ENCODE measurements around the gene C2orf78. TPM values are rescaled to one million over a fixed set of nuclear protein-coding genes. Genes with fewer than 3 reads are reported as not detected.

The C2orf78 gene
- total RNA-seq, 1 donor from 2014 or later = not detected

GRCh38 chr2:73828389-73828817 lies 44.4 kb downstream of the C2orf78 start:
- TF ChIP-seq CTCF (IDR thresholded peaks at IDR 0.05; ENCODE audit: insufficient read depth, low read depth, low read length) (no peak), EZH2 (IDR thresholded peaks at IDR 0.05; ENCODE audit: insufficient read depth, low read length) (no peak)
- Histone ChIP-seq H3K9me3 (ENCODE audit: insufficient read depth, low read depth, low read length) (no peaks in the 10 kb centered on the region), H3K79me2 (ENCODE audit: insufficient read depth, low read length) (peaks cover 17% of the 10 kb centered on the region), H2AFZ (ENCODE audit: low read depth, low read length) (peak overlapping the region; percentile 73), H3K4me2 (ENCODE audit: low read length) (peak overlapping the region; percentile 91), H4K20me1 (ENCODE audit: insufficient read depth, low read length) (no peaks in the 10 kb centered on the region), H3K9ac (ENCODE audit: low read length) (peak overlapping the region; percentile 89), H3K36me3 (ENCODE audit: insufficient read depth, low read length) (no peaks in the 10 kb centered on the region), H3K4me1 (ENCODE audit: insufficient read depth, low read length) (peaks cover 31% of the 10 kb centered on the region), H3K27me3 (ENCODE audit: insufficient read depth, low read length) (no peaks in the 10 kb centered on the region), H3K27ac (ENCODE audit: low read depth, low read length) (no peak overlapping the region), H3K4me3 (ENCODE audit: insufficient read depth, low read depth, low read length) (peak overlapping the region; percentile 70)
- FAIRE-seq (no peak), DNase-seq (ENCODE audit: low read depth) (no peak)
- H3K4me3 Mint-ChIP-seq (ENCODE audit: unreplicated experiment) = peak overlapping the region; percentile 94
- H3K9me3 Mint-ChIP-seq (ENCODE audit: unreplicated experiment) = no peaks in the 10 kb centered on the region
- H3K27ac Mint-ChIP-seq (ENCODE audit: unreplicated experiment) = peak overlapping the region; percentile 69
- peaks cover 6% of the 10 kb centered on the region for H3K36me3 Mint-ChIP-seq (ENCODE audit: low read depth, unreplicated experiment)
- peaks cover 2% of the 10 kb centered on the region for H3K27me3 Mint-ChIP-seq (ENCODE audit: low read depth, unreplicated experiment)
- H3K4me1 Mint-ChIP-seq (ENCODE audit: low read depth, unreplicated experiment) = peaks cover 30% of the 10 kb centered on the region

- Mint-ChIP-seq H3K27me3 (ENCODE audit: low read depth, unreplicated experiment) (peaks cover 2% of the 10 kb centered on the region), H3K36me3 (ENCODE audit: low read depth, unreplicated experiment) (peaks cover 7% of the 10 kb centered on the region), H3K27ac (ENCODE audit: unreplicated experiment) (peak within 1 kb of the TSS; percentile 69), H3K4me1 (ENCODE audit: low read depth, unreplicated experiment) (peaks cover 30% of the 10 kb centered on the region), H3K4me3 (ENCODE audit: unreplicated experiment) (peak within 1 kb of the TSS; percentile 94), H3K9me3 (ENCODE audit: unreplicated experiment) (no peaks in the 10 kb centered on the region)
- Histone ChIP-seq H4K20me1 (ENCODE audit: insufficient read depth, low read length) (no peaks in the 10 kb centered on the region), H3K9ac (ENCODE audit: low read length) (peak within 1 kb of the TSS; percentile 89), H3K27ac (ENCODE audit: low read depth, low read length) (peak within 1 kb of the TSS; percentile 92), H3K9me3 (ENCODE audit: insufficient read depth, low read depth, low read length) (no peaks in the 10 kb centered on the region), H2AFZ (ENCODE audit: low read depth, low read length) (peak within 1 kb of the TSS; percentile 73), H3K27me3 (ENCODE audit: insufficient read depth, low read length) (no peaks in the 10 kb centered on the region), H3K4me3 (ENCODE audit: insufficient read depth, low read depth, low read length) (peak within 1 kb of the TSS; percentile 70), H3K4me2 (ENCODE audit: low read length) (peak within 1 kb of the TSS; percentile 91), H3K79me2 (ENCODE audit: insufficient read depth, low read length) (peaks cover 20% of the 10 kb centered on the region), H3K4me1 (ENCODE audit: insufficient read depth, low read length) (peaks cover 31% of the 10 kb centered on the region), H3K36me3 (ENCODE audit: insufficient read depth, low read length) (no peaks in the 10 kb centered on the region)
- no peak for TF ChIP-seq CTCF (IDR thresholded peaks at IDR 0.05; ENCODE audit: insufficient read depth, low read depth, low read length)
- no peak for TF ChIP-seq EZH2 (IDR thresholded peaks at IDR 0.05; ENCODE audit: insufficient read depth, low read length)
- FAIRE-seq = no peak
- peak; percentile 88 for DNase-seq (ENCODE audit: low read depth)
Observed at GRCh38 chr2:73828818-73829570, 45.0 kb downstream of the C2orf78 start, which contains the start of gene STAMBP. TSS of gene STAMBP (plus strand) at chr2:73828961. CDS start at chr2:73830857, 1,896 bp downstream.
